ENCODE results near the gene PMEPA1. TPM values are rescaled to one million over a fixed set of nuclear protein-coding genes. Genes with fewer than 3 reads are reported as not detected.

The PMEPA1 gene
- total and polyA plus RNA-seq, 5 experiments from 2014 or later, result 1.6 to 14.3 (median 5.0) TPM

DNA sequence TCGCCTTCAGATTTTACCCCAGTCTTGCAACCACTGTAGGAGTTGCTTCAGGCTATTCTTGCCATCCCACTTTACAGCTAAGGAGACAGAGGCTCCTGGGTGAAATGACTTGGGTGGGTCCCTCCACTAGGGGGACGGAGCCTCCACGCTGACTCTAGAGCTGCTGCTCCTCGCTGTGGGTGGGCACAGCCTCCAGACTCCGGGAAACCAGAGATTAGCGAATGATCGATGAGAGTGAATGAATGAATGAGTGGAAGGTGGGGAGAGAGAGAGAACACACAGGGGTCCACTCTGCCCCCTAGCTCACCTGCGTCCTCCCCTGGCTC, 100.0 kb downstream of the PMEPA1 start:
- POLR2A ChIA-PET, result interaction anchor here (1.1 to 1.5 kb wide), 2 partner anchors 8 to 19 kb away, joined by 4 to 8 read pairs; no protein-coding TSS in a partner anchor
- Mint-ChIP-seq H3K27ac (peak overlapping the region in 1 of 10 donors; percentile 27), H3K36me3 (peaks cover 0 to 59% (median 41%) of the 10 kb centered on the region in 3 donors), H3K9me3 (peaks cover 0 to 3% (median 0%) of the 10 kb centered on the region in 9 donors), H3K4me1 (peaks cover 5 to 22% (median 15%) of the 10 kb centered on the region in 4 donors), H3K4me3 (no peak overlapping the region), H3K27me3 (no peaks in the 10 kb centered on the region)
- DNase-seq (no peak), ATAC-seq (no peak)

- H3K27ac Mint-ChIP-seq, result peak overlapping the region in 2 of 10 donors; percentile 1 to 44
- no peak for ATAC-seq
These were observed 100.6 kb downstream of the PMEPA1 start for GRCh38 chr20:57609086-57609841.

DNA sequence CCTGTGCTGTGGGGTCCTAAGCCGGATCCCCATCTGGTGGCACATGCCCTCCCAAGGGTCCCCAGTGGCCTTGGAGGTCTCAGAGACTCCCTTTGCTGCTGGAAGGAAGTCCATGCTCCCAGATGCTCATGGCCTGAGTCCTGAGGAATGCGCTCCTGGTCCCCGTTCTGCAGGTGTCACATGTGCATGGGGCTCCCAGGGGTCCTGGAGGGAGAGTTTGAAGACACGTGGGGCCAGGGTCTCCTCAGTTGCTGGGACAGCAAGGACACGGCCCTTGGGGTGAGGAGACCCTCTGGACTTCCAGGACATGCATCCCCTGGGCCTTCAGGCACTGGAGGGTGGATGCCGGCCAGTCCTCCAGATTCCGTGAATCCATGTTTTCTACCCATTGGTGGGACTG, 101.3 kb downstream of the PMEPA1 start:
- no peaks in the 10 kb centered on the region for H3K27me3 Mint-ChIP-seq
- peaks cover 0 to 53% (median 34%) of the 10 kb centered on the region in 3 donors for H3K36me3 Mint-ChIP-seq
- H3K9me3 Mint-ChIP-seq, result peaks cover 0 to 3% (median 0%) of the 10 kb centered on the region in 9 donors
- H3K4me3 Mint-ChIP-seq, result no peak overlapping the region
- peaks cover 5 to 28% (median 17%) of the 10 kb centered on the region in 4 donors for H3K4me1 Mint-ChIP-seq
- ATAC-seq, result no peak
- POLR2A ChIA-PET, result no interaction called here
- H3K27ac Mint-ChIP-seq, result peak overlapping the region in 1 of 10 donors; percentile 17
- DNase-seq, result no peak

More at GRCh38 chr20:57609086-57609841, 100.6 kb downstream of the PMEPA1 start:
- Mint-ChIP-seq H3K4me1 (peaks cover 5 to 26% (median 17%) of the 10 kb centered on the region in 4 donors), H3K36me3 (peaks cover 0 to 53% (median 36%) of the 10 kb centered on the region in 3 donors), H3K9me3 (peaks cover 0 to 3% (median 0%) of the 10 kb centered on the region in 9 donors), H3K4me3 (no peak overlapping the region), H3K27me3 (no peaks in the 10 kb centered on the region)
- POLR2A ChIA-PET, result interaction anchor here (1.1 to 1.5 kb wide), 2 partner anchors 8 to 19 kb away, joined by 4 to 8 read pairs; no protein-coding TSS in a partner anchor
- no peak for DNase-seq

GRCh38 chr20:57605878-57606277, 103.9 kb downstream of the PMEPA1 start:
- Mint-ChIP-seq H3K27me3 (no peaks in the 10 kb centered on the region), H3K4me1 (peaks cover 10 to 28% (median 20%) of the 10 kb centered on the region in 4 donors), H3K9me3 (peaks cover 0 to 3% (median 0%) of the 10 kb centered on the region in 9 donors), H3K4me3 (peak overlapping the region in 1 of 10 donors; percentile 3), H3K36me3 (peaks cover 0 to 45% (median 26%) of the 10 kb centered on the region in 3 donors), H3K27ac (peak overlapping the region in 7 of 10 donors; percentile 15 to 91 (median 76))
- POLR2A ChIA-PET, result interaction anchor here (1.1 to 1.6 kb wide), 3 partner anchors 9 to 14 kb away, joined by 3 to 6 read pairs (median 4); partner anchors contain the start of gene ZBP1
- no peak for DNase-seq
- ATAC-seq, result no peak

GRCh38 chr20:57605045-57605444, 104.8 kb downstream of the PMEPA1 start:
- H3K27me3 Mint-ChIP-seq, result no peaks in the 10 kb centered on the region
- POLR2A ChIA-PET, result interaction anchor here (0.8 kb wide), 1 partner anchor 25 kb away, joined by 3 read pairs; no protein-coding TSS in a partner anchor
- no peak for ATAC-seq
- peak in 1 of 10 donors; percentile 47 for DNase-seq
- no peaks in the 10 kb centered on the region for H3K9me3 Mint-ChIP-seq
- peaks cover 0 to 39% (median 22%) of the 10 kb centered on the region in 3 donors for H3K36me3 Mint-ChIP-seq
- H3K4me1 Mint-ChIP-seq, result peaks cover 10 to 28% (median 20%) of the 10 kb centered on the region in 4 donors
- peak overlapping the region in 8 of 10 donors; percentile 28 to 93 (median 70) for H3K27ac Mint-ChIP-seq
- H3K4me3 Mint-ChIP-seq, result peak overlapping the region in 3 of 10 donors; percentile 5 to 66 (median 12)

- H3K4me3 Mint-ChIP-seq, result no peak overlapping the region
- peak overlapping the region in 4 of 10 donors; percentile 32 to 73 (median 45) for H3K27ac Mint-ChIP-seq
- ATAC-seq (no peak), DNase-seq (peak in 1 of 10 donors; percentile 1)
- POLR2A ChIA-PET, result no interaction called here
- H3K27me3 Mint-ChIP-seq, result no peaks in the 10 kb centered on the region
- H3K4me1 Mint-ChIP-seq, result peaks cover 10 to 25% (median 18%) of the 10 kb centered on the region in 4 donors
- peaks cover 0 to 22% (median 16%) of the 10 kb centered on the region in 3 donors for H3K36me3 Mint-ChIP-seq
- H3K9me3 Mint-ChIP-seq, result no peaks in the 10 kb centered on the region
These were observed 106.7 kb downstream of the PMEPA1 start for GRCh38 chr20:57603120-57603519.

DNA sequence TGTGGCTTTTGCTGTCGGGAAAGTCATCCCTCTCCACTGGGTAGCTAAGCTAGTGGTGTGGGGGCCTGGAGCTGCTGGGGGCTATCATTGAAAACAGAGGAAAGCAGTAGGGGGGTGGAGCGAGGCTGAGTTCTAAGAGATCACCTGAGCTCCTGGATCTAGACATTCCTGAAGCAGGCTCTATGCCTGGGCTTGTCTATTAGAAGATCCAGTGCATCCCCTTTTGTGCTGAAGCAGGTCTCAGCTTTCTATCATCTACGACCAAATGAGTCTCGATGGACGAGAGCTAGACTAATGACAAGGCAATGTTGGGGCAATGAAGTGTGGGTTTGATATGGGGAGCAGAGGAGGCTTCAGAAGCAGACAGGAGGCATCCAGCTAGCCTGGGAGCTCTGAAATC, 108.1 kb downstream of the PMEPA1 start:
- POLR2A ChIA-PET, result interaction anchor here (0.9 to 3.3 kb wide), 2 partner anchors 8 to 28 kb away, joined by 4 to 9 read pairs; no protein-coding TSS in a partner anchor
- DNase-seq (no peak), ATAC-seq (no peak)
- Mint-ChIP-seq H3K27me3 (no peaks in the 10 kb centered on the region), H3K4me1 (peaks cover 10 to 24% (median 19%) of the 10 kb centered on the region in 4 donors), H3K4me3 (peak overlapping the region in 1 of 10 donors; percentile 33), H3K27ac (peak overlapping the region in 1 of 10 donors; percentile 38), H3K9me3 (no peaks in the 10 kb centered on the region), H3K36me3 (peaks cover 0 to 8% (median 8%) of the 10 kb centered on the region in 3 donors)

GRCh38 chr20:57601211-57601570, 108.6 kb downstream of the PMEPA1 start:
- Mint-ChIP-seq H3K4me1 (peaks cover 9 to 23% (median 18%) of the 10 kb centered on the region in 4 donors), H3K27me3 (no peaks in the 10 kb centered on the region), H3K4me3 (no peak overlapping the region), H3K9me3 (no peaks in the 10 kb centered on the region), H3K36me3 (peaks cover 0 to 6% (median 4%) of the 10 kb centered on the region in 3 donors), H3K27ac (peak overlapping the region in 2 of 10 donors; percentile 5 to 13)
- POLR2A ChIA-PET, result interaction anchor here (0.9 to 3.3 kb wide), 2 partner anchors 9 to 28 kb away, joined by 4 to 9 read pairs; no protein-coding TSS in a partner anchor
- ATAC-seq (no peak), DNase-seq (peak in 1 of 10 donors; percentile 13)

- Mint-ChIP-seq H3K27ac (peak overlapping the region in 3 of 10 donors; percentile 13 to 53 (median 29)), H3K9me3 (no peaks in the 10 kb centered on the region), H3K4me1 (peaks cover 5 to 20% (median 15%) of the 10 kb centered on the region in 4 donors), H3K4me3 (no peak overlapping the region), H3K27me3 (no peaks in the 10 kb centered on the region), H3K36me3 (peaks cover 0 to 4% (median 0%) of the 10 kb centered on the region in 3 donors)
- POLR2A ChIA-PET, result interaction anchor here (2.7 to 3.3 kb wide), 2 partner anchors 19 to 29 kb away, joined by 9 read pairs; partner anchors contain the start of gene ZBP1
- no peak for ATAC-seq
- DNase-seq, result peak in 1 of 10 donors; percentile 27
These were observed 109.2 kb downstream of the PMEPA1 start for GRCh38 chr20:57600320-57601210.

- Mint-ChIP-seq H3K36me3 (no peaks in the 10 kb centered on the region), H3K27me3 (no peaks in the 10 kb centered on the region), H3K4me1 (peaks cover 5 to 9% (median 7%) of the 10 kb centered on the region in 4 donors), H3K4me3 (peak overlapping the region in 1 of 10 donors; percentile 36), H3K27ac (peak overlapping the region in 1 of 10 donors; percentile 72), H3K9me3 (no peaks in the 10 kb centered on the region)
- POLR2A ChIA-PET, result interaction anchor here (1.2 to 3.3 kb wide), 3 partner anchors 21 to 31 kb away, joined by 3 to 9 read pairs (median 9); partner anchors contain the start of gene ZBP1
- no peak for ATAC-seq
- DNase-seq, result peak in 1 of 10 donors; percentile 18
These were observed 111.3 kb downstream of the PMEPA1 start for GRCh38 chr20:57598491-57598890.
